Measurements from ENCODE around the gene TMEM63A.
"Not testable (repeated sequence)": the region's sequence is repeated elsewhere in the genome, so short reads cannot be mapped to it uniquely, and the experiment has no call there.

Gene TMEM63A

GRCh38 chr1:225840223-225840610 is 42.0 kb downstream of the TMEM63A start:
- POLR2A ChIA-PET (ENCODE audit: low non-redundant PET): no interaction called here
- TF ChIP-seq CTCF (conservative IDR thresholded peaks at IDR 0.05; ENCODE audit: low read depth): no peak
- CTCF ChIA-PET: interaction anchor here (0.9 to 1.8 kb wide), 2 partner anchors 9 to 366 kb away, joined by 4 to 12 read pairs; no protein-coding TSS in a partner anchor
- DNase-seq (ENCODE audit: low spot score): no peak
- H3K27ac ChIP-seq: peak overlapping the region; percentile 22; the same call in 1 of the 2 replicates

GRCh38 chr1:225838793-225839192 is 43.4 kb downstream of the TMEM63A start:
- POLR2A ChIA-PET (ENCODE audit: low non-redundant PET): interaction anchor here (0.9 kb wide), 1 partner anchor 11 kb away, joined by 3 read pairs; no protein-coding TSS in a partner anchor
- H3K27ac ChIP-seq: peak overlapping the region; percentile 22
- DNase-seq (ENCODE audit: low spot score): no peak
- TF ChIP-seq CTCF (conservative IDR thresholded peaks at IDR 0.05; ENCODE audit: low read depth): no peak
- CTCF ChIA-PET: interaction anchor here (0.6 to 1.8 kb wide), 3 partner anchors 51 to 364 kb away, joined by 3 to 12 read pairs (median 4); no protein-coding TSS in a partner anchor

GRCh38 chr1:225836296-225836695 is 45.9 kb downstream of the TMEM63A start:
- CTCF ChIA-PET: interaction anchor here (0.7 kb wide), 1 partner anchor 372 kb away, joined by 3 read pairs; no protein-coding TSS in a partner anchor
- DNase-seq (ENCODE audit: low spot score); POLR2A ChIA-PET (ENCODE audit: low non-redundant PET): not testable (repeated sequence)
- H3K27ac ChIP-seq: peak overlapping the region; percentile 75; the same call in 1 of the 2 replicates

GRCh38 chr1:225835856-225836255 is 46.3 kb downstream of the TMEM63A start:
- ChIA-PET CTCF (interaction anchor here (0.7 kb wide), 2 partner anchors 152 to 372 kb away, joined by 3 read pairs; no protein-coding TSS in a partner anchor), POLR2A (ENCODE audit: low non-redundant PET) (no interaction called here)
- no peak for TF ChIP-seq CTCF (conservative IDR thresholded peaks at IDR 0.05; ENCODE audit: low read depth)
- peak overlapping the region; percentile 75 for H3K27ac ChIP-seq
- no peak for DNase-seq (ENCODE audit: low spot score)

GRCh38 chr1:225834417-225835329 is 47.5 kb downstream of the TMEM63A start:
- H3K27ac ChIP-seq: peak overlapping the region; percentile 75
- CTCF ChIA-PET: interaction anchor here (0.6 to 0.7 kb wide), 2 partner anchors 360 to 363 kb away, joined by 3 to 4 read pairs; no protein-coding TSS in a partner anchor
- no peak for DNase-seq (ENCODE audit: low spot score)
- POLR2A ChIA-PET (ENCODE audit: low non-redundant PET): no interaction called here
- TF ChIP-seq CTCF (conservative IDR thresholded peaks at IDR 0.05; ENCODE audit: low read depth): no peak

- no peak for TF ChIP-seq CTCF (conservative IDR thresholded peaks at IDR 0.05; ENCODE audit: low read depth)
- POLR2A ChIA-PET (ENCODE audit: low non-redundant PET): no interaction called here
- no peak for DNase-seq (ENCODE audit: low spot score)
- H3K27ac ChIP-seq: no peak overlapping the region
- CTCF ChIA-PET: interaction anchor here (1.0 kb wide), 1 partner anchor 9 kb away, joined by 4 read pairs; no protein-coding TSS in a partner anchor
Observed at GRCh38 chr1:225830841-225831240, 51.3 kb downstream of the TMEM63A start.
